A673 (cell line): ENCODE results near the gene MYLK. TPM values are rescaled to one million over a fixed set of nuclear protein-coding genes. Genes with fewer than 3 reads are reported as not detected.

ENCODE experiments used
- BruUV-seq: library from RNA; stranded (reverse); fragments of 400-500 nt; replicated peaks from 2 replicates; lab custom pipeline; 2021; lab: Mats Ljungman, UMichigan
- CTCF ChIA-PET: fragments of 300-600 bp; sonication (Branson Sonifier 250); formaldehyde crosslinking; loops from one replicate; lab custom pipeline; 2022; ENCODE audit warnings: antibody characterized with exemption; lab: Charles Lee
- POLR2A ChIA-PET: fragments of 300-600 bp; sonication (Branson Sonifier 250); formaldehyde crosslinking; loops from one replicate; lab custom pipeline; 2022; ENCODE audit warnings: antibody characterized with exemption; ENCODE audit not compliant: low non-redundant PET; lab: Charles Lee
- DNase-seq: peaks from one replicate; pipeline ENCODE4 v3.0.0-alpha.2; 2015; ENCODE audit warnings: low spot score
- H3K27ac ChIP-seq: fragments of 200-600 bp; sonication (generic); 2 replicates; pipeline ENCODE4 v1.5.1; 2016; ENCODE audit warnings: mixed run types, low read depth, mild to moderate bottlenecking, mixed read lengths, antibody characterized with exemption, low read length; ENCODE audit not compliant: poor library complexity, severe bottlenecking
- H3K27me3 ChIP-seq: fragments of 200-600 bp; sonication (generic); replicated peaks from 2 replicates; pipeline ENCODE4 v1.6.1; 2017; ENCODE audit warnings: mixed run types, low read depth, mild to moderate bottlenecking, mixed read lengths, antibody characterized with exemption, low read length; ENCODE audit not compliant: insufficient read depth, poor library complexity
- H3K36me3 ChIP-seq: fragments of 200-600 bp; sonication (generic); 2 replicates; pipeline ENCODE4 v1.6.1; 2016; ENCODE audit warnings: mixed run types, mild to moderate bottlenecking, mixed read lengths, antibody characterized with exemption, low read length; ENCODE audit not compliant: insufficient read depth, poor library complexity, severe bottlenecking
- H3K4me1 ChIP-seq: fragments of 200-600 bp; sonication (generic); 2 replicates; pipeline ENCODE4 v1.6.1; 2017; ENCODE audit warnings: mixed run types, mild to moderate bottlenecking, mixed read lengths, antibody characterized with exemption, low read length; ENCODE audit not compliant: insufficient read depth, poor library complexity, severe bottlenecking
- H3K4me3 ChIP-seq: fragments of 200-600 bp; sonication (generic); 2 replicates; pipeline ENCODE4 v1.5.1; 2016; ENCODE audit warnings: low read depth, mixed run types, mild to moderate bottlenecking, mixed read lengths, low read length; ENCODE audit not compliant: poor library complexity, severe bottlenecking
- H3K9me3 ChIP-seq: fragments of 200-600 bp; sonication (generic); 2 replicates; pipeline ENCODE4 v1.6.1; 2016; ENCODE audit warnings: mixed run types, low read depth, mild to moderate bottlenecking, mixed read lengths, antibody characterized with exemption, low read length; ENCODE audit not compliant: poor library complexity, severe bottlenecking
- EZH2 ChIP-seq: fragments of 200-600 bp; sonication (generic); IDR thresholded peaks from 2 replicates; pipeline ENCODE4 v1.6.1; 2017; ENCODE audit warnings: borderline replicate concordance, low read depth, mild to moderate bottlenecking, mixed read lengths, antibody characterized with exemption, low read length; ENCODE audit not compliant: poor library complexity, severe bottlenecking
- intact Hi-C: fragments of 100-400 bp; cut with micrococcal nuclease; formaldehyde crosslinking; loops from one replicate; pipeline ENCODE4 v1.10.0; 2022; ENCODE audit not compliant: unreplicated experiment
- total RNA-seq: library from RNA; stranded (reverse); gene quantifications from 2 replicates; pipeline ENCODE4 v1.2.3, GENCODE V29; 2021
- TF ChIP-seq, protein P1 (sequence below): fragments of 300-800, 200-600 bp; sonication (generic); conservative IDR thresholded peaks from 2 replicates; pipeline ENCODE4 v1.5.1; 2017; ENCODE audit warnings: low read depth, mild to moderate bottlenecking, antibody characterized with exemption, low read length, moderate library complexity, mixed read lengths

Gene MYLK
- total RNA-seq, 1 experiment from 2014 or later, result 3.9 TPM

GRCh38 chr3:123642182-123642956, 241.8 kb downstream of the MYLK start:
- no peak for TF ChIP-seq EZH2
- TF ChIP-seq, protein P1, sequence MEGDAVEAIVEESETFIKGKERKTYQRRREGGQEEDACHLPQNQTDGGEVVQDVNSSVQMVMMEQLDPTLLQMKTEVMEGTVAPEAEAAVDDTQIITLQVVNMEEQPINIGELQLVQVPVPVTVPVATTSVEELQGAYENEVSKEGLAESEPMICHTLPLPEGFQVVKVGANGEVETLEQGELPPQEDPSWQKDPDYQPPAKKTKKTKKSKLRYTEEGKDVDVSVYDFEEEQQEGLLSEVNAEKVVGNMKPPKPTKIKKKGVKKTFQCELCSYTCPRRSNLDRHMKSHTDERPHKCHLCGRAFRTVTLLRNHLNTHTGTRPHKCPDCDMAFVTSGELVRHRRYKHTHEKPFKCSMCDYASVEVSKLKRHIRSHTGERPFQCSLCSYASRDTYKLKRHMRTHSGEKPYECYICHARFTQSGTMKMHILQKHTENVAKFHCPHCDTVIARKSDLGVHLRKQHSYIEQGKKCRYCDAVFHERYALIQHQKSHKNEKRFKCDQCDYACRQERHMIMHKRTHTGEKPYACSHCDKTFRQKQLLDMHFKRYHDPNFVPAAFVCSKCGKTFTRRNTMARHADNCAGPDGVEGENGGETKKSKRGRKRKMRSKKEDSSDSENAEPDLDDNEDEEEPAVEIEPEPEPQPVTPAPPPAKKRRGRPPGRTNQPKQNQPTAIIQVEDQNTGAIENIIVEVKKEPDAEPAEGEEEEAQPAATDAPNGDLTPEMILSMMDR, result peak; percentile 97
- BruUV-seq, result no TSS peak
- peak; percentile 92 for DNase-seq
- Histone ChIP-seq H3K4me3 (no peak overlapping the region), H3K36me3 (no peaks in the 10 kb centered on the region), H3K4me1 (no peaks in the 10 kb centered on the region), H3K27me3 (no peaks in the 10 kb centered on the region), H3K27ac (no peak overlapping the region), H3K9me3 (no peaks in the 10 kb centered on the region)
- intact Hi-C loops, result loop anchor here (1.0 kb wide), 1 partner anchor 77 kb away; no protein-coding TSS in a partner anchor
- ChIA-PET CTCF (interaction anchor here (0.6 to 2.3 kb wide), 10 partner anchors 9 to 148 kb away, joined by 3 to 12 read pairs (median 4); no protein-coding TSS in a partner anchor), POLR2A (no interaction called here)

DNA sequence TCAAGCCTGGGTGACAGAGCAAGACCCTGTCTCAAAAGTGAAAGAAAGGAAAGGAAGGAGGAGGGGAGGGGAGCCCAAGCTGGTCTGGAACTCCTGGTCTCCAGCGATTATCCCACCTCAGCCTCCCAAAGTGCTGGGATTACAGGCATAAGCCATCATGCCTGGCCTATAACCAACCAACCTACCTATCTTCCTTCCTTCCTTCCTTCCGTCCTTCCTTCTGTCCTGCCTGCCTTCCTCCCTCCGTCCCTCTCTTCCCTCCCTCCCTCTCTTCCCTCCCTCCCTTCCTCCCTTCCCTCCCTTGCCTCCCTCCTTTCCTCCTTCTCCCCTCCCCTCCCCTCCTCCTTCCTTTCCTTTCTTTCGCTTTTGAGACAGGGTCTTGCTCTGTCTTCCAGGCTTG, 242.6 kb downstream of the MYLK start:
- POLR2A ChIA-PET, result no interaction called here
- Histone ChIP-seq H3K9me3 (no peaks in the 10 kb centered on the region), H3K4me1 (peaks cover under 1% of the 10 kb centered on the region), H3K36me3 (no peaks in the 10 kb centered on the region), H3K27me3 (no peaks in the 10 kb centered on the region), H3K4me3 (no peak overlapping the region), H3K27ac (no peak overlapping the region)
- TF ChIP-seq EZH2, result no peak
- TF ChIP-seq, protein P1, result no peak
- intact Hi-C loops, result no loop called here
- no peak for DNase-seq
- no TSS peak for BruUV-seq
- CTCF ChIA-PET, result interaction anchor here (0.5 to 2.3 kb wide), 6 partner anchors 11 to 823 kb away, joined by 3 to 11 read pairs (median 6); no protein-coding TSS in a partner anchor

- POLR2A ChIA-PET, result no interaction called here
- H3K36me3 ChIP-seq, result no peaks in the 10 kb centered on the region
- intact Hi-C loops, result no loop called here
These were observed 243.2 kb downstream of the MYLK start for GRCh38 chr3:123640740-123641462.

More at GRCh38 chr3:123640740-123641462, 243.2 kb downstream of the MYLK start:
- DNase-seq, result no peak
- Histone ChIP-seq H3K9me3 (no peaks in the 10 kb centered on the region), H3K4me1 (peaks cover 7% of the 10 kb centered on the region), H3K4me3 (no peak overlapping the region), H3K27me3 (no peaks in the 10 kb centered on the region), H3K27ac (no peak overlapping the region)
- CTCF ChIA-PET, result interaction anchor here (0.6 to 2.3 kb wide), 3 partner anchors 12 to 150 kb away, joined by 3 to 11 read pairs (median 6); no protein-coding TSS in a partner anchor
- BruUV-seq, result no TSS peak
- TF ChIP-seq, protein P1, result no peak
- TF ChIP-seq EZH2, result no peak
